K562 (cell line): ENCODE data around the gene POLR2H. TPM values are rescaled to one million over a fixed set of nuclear protein-coding genes. Genes with fewer than 3 reads are reported as not detected.

Source experiments
- CBFA2T2 ChIP-seq: fragments of 450-650 bp; conservative IDR thresholded peaks from 2 replicates; pipeline ENCODE4 v1.6.1; 2017; ENCODE audit warnings: mild to moderate bottlenecking
- CCAR2 ChIP-seq: fragments of 200-400 bp; formaldehyde crosslinking; IDR thresholded peaks from 2 replicates; pipeline ENCODE4 v1.6.1; 2017; ENCODE audit warnings: mild to moderate bottlenecking, low read depth, low read length
- FOS ChIP-seq: IDR thresholded peaks from 3 replicates; pipeline ENCODE4 v1.6.1; 2011; ENCODE audit not compliant: insufficient read length; ENCODE audit errors: extremely low read depth
- FOXM1 ChIP-seq, 2 experiments: fragments of 450-650 bp in 1 of 2; sonication (generic) in 1 of 2; formaldehyde crosslinking in 1 of 2; IDR thresholded peaks; 2 replicates each; pipeline versions ENCODE4 v1.6.1 to v1.9.0; 2017 to 2022; ENCODE audit warnings: low read depth in 2 of 2, mild to moderate bottlenecking in 2 of 2, missing genetic modification reagents in 1 of 2, moderate library complexity in 1 of 2
- POLR2A ChIP-seq: fragments of 450-650 bp; conservative IDR thresholded peaks from 2 replicates; pipeline ENCODE4 v1.6.1; 2016
- PTBP1 ChIP-seq: fragments of 200-400 bp; formaldehyde crosslinking; IDR thresholded peaks from 2 replicates; pipeline ENCODE4 v1.6.1; 2017; ENCODE audit warnings: low read depth, low read length
- SP1 ChIP-seq: sonication (generic); formaldehyde crosslinking; IDR thresholded peaks from 2 replicates; pipeline ENCODE4 v1.8.1; 2022; ENCODE audit warnings: mild to moderate bottlenecking, missing genetic modification reagents
- SUPT5H ChIP-seq: fragments of 450-650 bp; IDR thresholded peaks from 2 replicates; pipeline ENCODE4 v1.6.1; 2016
- TAF1 ChIP-seq: IDR thresholded peaks from 2 replicates; pipeline ENCODE4 v1.6.1; 2011; ENCODE audit warnings: mild to moderate bottlenecking, low read length, moderate library complexity; ENCODE audit not compliant: insufficient read depth, control insufficient read depth, severe bottlenecking; ENCODE audit errors: extremely low read depth
- polyA plus RNA-seq, 8 experiments: library from polyadenylated mRNA; depleted of rRNA in 4 of 8; stranded (reverse) in 5 of 8; unstranded in 3 of 8; fragments of >200 nt; fragmentation: Nextera tagmentation in 2 of 8; fragmentation: Illumina TruSeq in 1 of 8; extraction: Ambion mirVana in 2 of 8; extraction: Trizol in 1 of 8; gene quantifications; 2 replicates each; pipeline versions ENCODE4 v1.2.1 to v1.2.3, GENCODE V29; 2011 to 2014; ENCODE audit warnings: inconsistent platforms in 1 of 8, missing spikeins in 1 of 8
- total RNA-seq, 7 experiments: library from RNA; depleted of rRNA in 6 of 7; stranded (reverse); fragments of >200 nt in 6 of 7; fragmentation: Illumina TruSeq in 2 of 7; extraction: Trizol in 2 of 7; gene quantifications; 2 replicates each; pipeline versions ENCODE4 v1.2.1 to v1.2.3, GENCODE V29; 2011 to 2021; ENCODE audit warnings: low replicate concordance in 1 of 7
- TF ChIP-seq, protein P1 (sequence below), 2 experiments: IDR thresholded peaks; 2 replicates each; pipeline ENCODE4 v1.6.1; 2011; ENCODE audit warnings: borderline replicate concordance in 1 of 2, control low read depth in 1 of 2, low read depth in 1 of 2, low read length in 1 of 2, mild to moderate bottlenecking in 1 of 2, mixed read lengths in 1 of 2, moderate library complexity in 1 of 2; ENCODE audit not compliant: insufficient read depth in 1 of 2, insufficient read length in 1 of 2, poor library complexity in 1 of 2, severe bottlenecking in 1 of 2; ENCODE audit errors: extremely low read depth in 1 of 2
- TF ChIP-seq, protein P2 (sequence below): fragments of 450-650 bp; formaldehyde crosslinking; conservative IDR thresholded peaks from 2 replicates; pipeline ENCODE4 v1.4.0; 2022; ENCODE audit warnings: mild to moderate bottlenecking, missing genetic modification characterization
- TF ChIP-seq, protein P3 (sequence below): fragments of 200-400 bp; formaldehyde crosslinking; IDR thresholded peaks from 2 replicates; pipeline ENCODE4 v1.6.1; 2017; ENCODE audit warnings: mild to moderate bottlenecking, low read depth, low read length, moderate library complexity
- TF ChIP-seq, protein P4 (sequence below): fragments of 450-650 bp; formaldehyde crosslinking; IDR thresholded peaks from 2 replicates; pipeline ENCODE4 v1.4.0; 2020; ENCODE audit warnings: mild to moderate bottlenecking, moderate library complexity
- TF ChIP-seq, protein P5 (sequence below): fragments of 250-450 bp; sonication (Bioruptor Pico); IDR thresholded peaks from 2 replicates; pipeline ENCODE4 v1.8.0; 2021; ENCODE audit warnings: borderline replicate concordance, mild to moderate bottlenecking, moderate library complexity; ENCODE audit not compliant: poor library complexity, severe bottlenecking
- TF ChIP-seq, protein P6 (sequence below), 3 experiments: fragments of 200-800 bp in 1 of 3; sonication (Bioruptor generic) in 1 of 3; sonication (generic) in 1 of 3; formaldehyde crosslinking in 1 of 3; IDR thresholded peaks; 2 replicates each; pipeline versions ENCODE4 v1.6.1 to v1.8.0; 2016 to 2022; ENCODE audit warnings: mild to moderate bottlenecking in 2 of 3, missing compliant biosample characterization in 2 of 3, missing genetic modification characterization in 2 of 3, missing genetic modification reagents in 1 of 3
- TF ChIP-seq, protein P7 (sequence below), 2 experiments: fragments of 200-800 bp in 1 of 2; sonication (Bioruptor generic) in 1 of 2; sonication (generic) in 1 of 2; formaldehyde crosslinking in 1 of 2; IDR thresholded peaks in 1 of 2; conservative IDR thresholded peaks in 1 of 2; 2 replicates each; pipeline versions ENCODE4 v1.5.0 to v1.6.1; 2016 to 2020; ENCODE audit warnings: missing compliant biosample characterization in 1 of 2, missing genetic modification characterization in 1 of 2, missing genetic modification reagents in 1 of 2

The POLR2H gene
- total and polyA plus RNA-seq, 9 of the 15 experiments (the other 6 are each of a cell fraction or from before 2014, with no cell fraction given), result 128 to 512 (median 220) TPM

DNA sequence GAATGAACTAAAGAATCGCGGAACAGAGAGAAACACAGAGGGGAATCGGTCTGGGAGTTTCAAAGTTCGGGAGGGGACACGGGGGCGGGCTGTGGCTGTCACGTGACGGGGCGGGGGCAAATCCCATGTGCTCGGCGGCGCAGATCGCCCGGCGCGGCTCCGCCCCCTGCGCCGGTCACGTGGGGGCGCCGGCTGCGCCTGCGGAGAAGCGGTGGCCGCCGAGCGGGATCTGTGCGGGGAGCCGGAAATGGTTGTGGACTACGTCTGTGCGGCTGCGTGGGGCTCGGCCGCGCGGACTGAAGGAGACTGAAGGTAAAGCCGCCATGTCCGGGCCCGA is 47.2 kb upstream of the POLR2H start, which contains the start of gene EIF4G1 (continued):
- TF ChIP-seq, protein P1, sequence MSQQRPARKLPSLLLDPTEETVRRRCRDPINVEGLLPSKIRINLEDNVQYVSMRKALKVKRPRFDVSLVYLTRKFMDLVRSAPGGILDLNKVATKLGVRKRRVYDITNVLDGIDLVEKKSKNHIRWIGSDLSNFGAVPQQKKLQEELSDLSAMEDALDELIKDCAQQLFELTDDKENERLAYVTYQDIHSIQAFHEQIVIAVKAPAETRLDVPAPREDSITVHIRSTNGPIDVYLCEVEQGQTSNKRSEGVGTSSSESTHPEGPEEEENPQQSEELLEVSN (IDR thresholded peaks at IDR 0.05; ENCODE audit: borderline replicate concordance in 1 of 2, extremely low read depth in 1 of 2, insufficient read depth in 1 of 2, insufficient read length in 1 of 2, low read depth in 1 of 2, low read length in 1 of 2, poor library complexity in 1 of 2, severe bottlenecking in 1 of 2), result peak; percentile 40 to 89
- TF ChIP-seq CCAR2 (no peak), SUPT5H (0 out of 2 replicates have a peak, but pooled peaks have one; percentile 43), TAF1 (peak; percentile 88), CBFA2T2 (peak; percentile 86), PTBP1 (no peak), POLR2A (peak; percentile 62), SP1 (CRISPR knock-in tag) (peak; percentile 56), FOS (peak; percentile 9), FOXM1 (IDR thresholded peaks at IDR 0.05; ENCODE audit: low read depth) (no peak), FOXM1 (CRISPR knock-in tag; IDR thresholded peaks at IDR 0.05; ENCODE audit: low read depth) (0 out of 2 replicates have a peak, but pooled peaks have one; percentile 38)
- TF ChIP-seq, protein P2, sequence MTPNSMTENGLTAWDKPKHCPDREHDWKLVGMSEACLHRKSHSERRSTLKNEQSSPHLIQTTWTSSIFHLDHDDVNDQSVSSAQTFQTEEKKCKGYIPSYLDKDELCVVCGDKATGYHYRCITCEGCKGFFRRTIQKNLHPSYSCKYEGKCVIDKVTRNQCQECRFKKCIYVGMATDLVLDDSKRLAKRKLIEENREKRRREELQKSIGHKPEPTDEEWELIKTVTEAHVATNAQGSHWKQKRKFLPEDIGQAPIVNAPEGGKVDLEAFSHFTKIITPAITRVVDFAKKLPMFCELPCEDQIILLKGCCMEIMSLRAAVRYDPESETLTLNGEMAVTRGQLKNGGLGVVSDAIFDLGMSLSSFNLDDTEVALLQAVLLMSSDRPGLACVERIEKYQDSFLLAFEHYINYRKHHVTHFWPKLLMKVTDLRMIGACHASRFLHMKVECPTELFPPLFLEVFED (CRISPR knock-in tag), result no peak
- TF ChIP-seq, protein P3, sequence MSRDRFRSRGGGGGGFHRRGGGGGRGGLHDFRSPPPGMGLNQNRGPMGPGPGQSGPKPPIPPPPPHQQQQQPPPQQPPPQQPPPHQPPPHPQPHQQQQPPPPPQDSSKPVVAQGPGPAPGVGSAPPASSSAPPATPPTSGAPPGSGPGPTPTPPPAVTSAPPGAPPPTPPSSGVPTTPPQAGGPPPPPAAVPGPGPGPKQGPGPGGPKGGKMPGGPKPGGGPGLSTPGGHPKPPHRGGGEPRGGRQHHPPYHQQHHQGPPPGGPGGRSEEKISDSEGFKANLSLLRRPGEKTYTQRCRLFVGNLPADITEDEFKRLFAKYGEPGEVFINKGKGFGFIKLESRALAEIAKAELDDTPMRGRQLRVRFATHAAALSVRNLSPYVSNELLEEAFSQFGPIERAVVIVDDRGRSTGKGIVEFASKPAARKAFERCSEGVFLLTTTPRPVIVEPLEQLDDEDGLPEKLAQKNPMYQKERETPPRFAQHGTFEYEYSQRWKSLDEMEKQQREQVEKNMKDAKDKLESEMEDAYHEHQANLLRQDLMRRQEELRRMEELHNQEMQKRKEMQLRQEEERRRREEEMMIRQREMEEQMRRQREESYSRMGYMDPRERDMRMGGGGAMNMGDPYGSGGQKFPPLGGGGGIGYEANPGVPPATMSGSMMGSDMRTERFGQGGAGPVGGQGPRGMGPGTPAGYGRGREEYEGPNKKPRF, result no peak
- TF ChIP-seq, protein P4, sequence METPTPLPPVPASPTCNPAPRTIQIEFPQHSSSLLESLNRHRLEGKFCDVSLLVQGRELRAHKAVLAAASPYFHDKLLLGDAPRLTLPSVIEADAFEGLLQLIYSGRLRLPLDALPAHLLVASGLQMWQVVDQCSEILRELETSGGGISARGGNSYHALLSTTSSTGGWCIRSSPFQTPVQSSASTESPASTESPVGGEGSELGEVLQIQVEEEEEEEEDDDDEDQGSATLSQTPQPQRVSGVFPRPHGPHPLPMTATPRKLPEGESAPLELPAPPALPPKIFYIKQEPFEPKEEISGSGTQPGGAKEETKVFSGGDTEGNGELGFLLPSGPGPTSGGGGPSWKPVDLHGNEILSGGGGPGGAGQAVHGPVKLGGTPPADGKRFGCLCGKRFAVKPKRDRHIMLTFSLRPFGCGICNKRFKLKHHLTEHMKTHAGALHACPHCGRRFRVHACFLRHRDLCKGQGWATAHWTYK (CRISPR knock-in tag), result no peak
- TF ChIP-seq, protein P5, sequence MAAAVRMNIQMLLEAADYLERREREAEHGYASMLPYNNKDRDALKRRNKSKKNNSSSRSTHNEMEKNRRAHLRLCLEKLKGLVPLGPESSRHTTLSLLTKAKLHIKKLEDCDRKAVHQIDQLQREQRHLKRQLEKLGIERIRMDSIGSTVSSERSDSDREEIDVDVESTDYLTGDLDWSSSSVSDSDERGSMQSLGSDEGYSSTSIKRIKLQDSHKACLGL (CRISPR knock-in tag), result peak; percentile 46
- TF ChIP-seq, protein P6, sequence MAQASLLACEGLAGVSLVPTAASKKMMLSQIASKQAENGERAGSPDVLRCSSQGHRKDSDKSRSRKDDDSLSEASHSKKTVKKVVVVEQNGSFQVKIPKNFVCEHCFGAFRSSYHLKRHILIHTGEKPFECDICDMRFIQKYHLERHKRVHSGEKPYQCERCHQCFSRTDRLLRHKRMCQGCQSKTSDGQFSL (CRISPR knock-in tag; IDR thresholded peaks at IDR 0.05), result peak; percentile 80
- TF ChIP-seq, protein P6 (tag; IDR thresholded peaks at IDR 0.05), result no peak
- TF ChIP-seq, protein P7, sequence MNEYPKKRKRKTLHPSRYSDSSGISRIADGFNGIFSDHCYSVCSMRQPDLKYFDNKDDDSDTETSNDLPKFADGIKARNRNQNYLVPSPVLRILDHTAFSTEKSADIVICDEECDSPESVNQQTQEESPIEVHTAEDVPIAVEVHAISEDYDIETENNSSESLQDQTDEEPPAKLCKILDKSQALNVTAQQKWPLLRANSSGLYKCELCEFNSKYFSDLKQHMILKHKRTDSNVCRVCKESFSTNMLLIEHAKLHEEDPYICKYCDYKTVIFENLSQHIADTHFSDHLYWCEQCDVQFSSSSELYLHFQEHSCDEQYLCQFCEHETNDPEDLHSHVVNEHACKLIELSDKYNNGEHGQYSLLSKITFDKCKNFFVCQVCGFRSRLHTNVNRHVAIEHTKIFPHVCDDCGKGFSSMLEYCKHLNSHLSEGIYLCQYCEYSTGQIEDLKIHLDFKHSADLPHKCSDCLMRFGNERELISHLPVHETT (CRISPR knock-in tag; conservative IDR thresholded peaks at IDR 0.05 in 1 of 2, IDR thresholded peaks at IDR 0.05 in 1 of 2), result peak in 1 of 2 experiments; percentile 71; a peak in 1 of 4 replicates
